Adrenal gland (tissue), 12 donors: ENCODE results near the gene MICAL3. TPM values are rescaled to one million over a fixed set of nuclear protein-coding genes. Genes with fewer than 3 reads are reported as not detected.

Source experiments
- DNase-seq, 7 donors: peaks; one replicate each; pipeline ENCODE4 v3.0.0-alpha.2; 2019 to 2020
- H3K27ac ChIP-seq, 5 donors: fragments of 200-600 bp; sonication (generic) in 4 of 5; 1 replicate in 3 of 5; 2 replicates in 2 of 5; pipeline versions ENCODE4 v1.5.1 to v1.8.0; 2016 to 2020; ENCODE audit warnings: mild to moderate bottlenecking in 1 of 5
- H3K27me3 ChIP-seq: fragments of 200-600 bp; 2 replicates; pipeline ENCODE4 v1.8.0; 2021
- H3K36me3 ChIP-seq, 2 donors: fragments of 200-600 bp; replicated peaks in 1 of 2; 1 replicate in 1 of 2; 2 replicates in 1 of 2; pipeline versions ENCODE4 v1.5.1 to v1.8.0; 2018 to 2022
- H3K4me1 ChIP-seq, 2 donors: fragments of 200-600 bp; replicated peaks in 1 of 2; 1 replicate in 1 of 2; 2 replicates in 1 of 2; pipeline versions ENCODE4 v1.5.1 to v1.8.0; 2018 to 2021
- H3K4me3 ChIP-seq, 4 donors: fragments of 200-600 bp; sonication (generic) in 3 of 4; one replicate each; pipeline ENCODE4 v1.5.1; 2016 to 2018
- H3K9me3 ChIP-seq, 3 donors: fragments of 200-600 bp; sonication (generic) in 1 of 3; replicated peaks in 1 of 3; 1 replicate in 2 of 3; 2 replicates in 1 of 3; pipeline versions ENCODE4 v1.5.1 to v1.8.0; 2016 to 2021
- CTCF ChIP-seq, 6 experiments: fragments of 450-650 bp in 4 of 6; fragments of 200-600 bp in 2 of 6; sonication (generic) in 1 of 6; IDR thresholded peaks; 1 replicate in 5 of 6; 2 replicates in 1 of 6; pipeline versions ENCODE4 v1.5.1 to v1.8.0; 2016 to 2021; ENCODE audit warnings: antibody characterized with exemption in 6 of 6, mild to moderate bottlenecking in 2 of 6, moderate library complexity in 1 of 6
- POLR2A ChIP-seq, 2 donors: fragments of 450-650 bp; IDR thresholded peaks; one replicate each; pipeline ENCODE4 v1.6.1; 2017; ENCODE audit warnings: antibody characterized with exemption in 2 of 2, mild to moderate bottlenecking in 2 of 2, moderate library complexity in 1 of 2
- WGBS, 4 donors: extraction: QIAGEN DNeasy Blood & Tissue Kit in 2 of 4; methylation state at CpG; one replicate each; pipeline versions ENCODE4 v1.1.5 to v1.1.7; 2013 to 2017; 5-methylcytosine and 5-hydroxymethylcytosine counted together
- intact Hi-C, 2 donors: fragments of 100-400 bp; cut with DNase I; formaldehyde crosslinking; loops; one replicate each; pipeline versions ENCODE4 v1.14.1 to v1.15.0; 2022 to 2023
- polyA plus RNA-seq, 3 donors: library from polyadenylated mRNA; stranded (reverse); fragments of 200-250 nt in 2 of 3; fragments of 350-450 nt in 1 of 3; fragmentation: Illumina TruSeq in 1 of 3; extraction: RNeasy Lipid Tissue Mini Kit (QIAGEN cat#74804) in 1 of 3; gene quantifications; one replicate each; pipeline ENCODE4 v1.2.3, GENCODE V29; 2013 to 2014
- total RNA-seq, 9 donors: library from RNA; depleted of rRNA in 4 of 9; stranded (reverse); fragments of >200 nt in 4 of 9; fragments of 120-200 nt in 1 of 9; fragmentation: NEBNext Ultra II Directional in 1 of 9; extraction: Animal tissue kit (Norgen Biotek cat#: 25700) in 1 of 9; gene quantifications; one replicate each; pipeline versions ENCODE4 v1.1.0 to v1.2.4, GENCODE V29; 2013 to 2023
- donor health status: healthy with polysubstance abuse.
- donor health status: Bipolar disorder and iron deficiency.
- donor health status: DM: yes; HTN: yes; CAD: no.
- donor health status: DM: no; HTN: no; CAD: no.
- donor health status: DM: no; HTN: no; CAD: no.
- donor health status: DM: yes; HTN: yes; CAD: no.

Gene MICAL3
- total and polyA plus RNA-seq, 12 donors: 10.9 to 82.6 (median 34.4) TPM

GRCh38 chr22:17742527-17742902 lies 281.8 kb downstream of the MICAL3 start:
- Histone ChIP-seq H3K4me3 (no peak overlapping the region), H3K9me3 (no peaks in the 10 kb centered on the region), H3K27ac (no peak overlapping the region), H3K27me3 (no peaks in the 10 kb centered on the region), H3K4me1 (peaks cover 0 to 3% of the 10 kb centered on the region in 2 donors), H3K36me3 (no peaks in the 10 kb centered on the region)
- TF ChIP-seq POLR2A (IDR thresholded peaks at IDR 0.05) (no peak), CTCF (IDR thresholded peaks at IDR 0.05) (peak; percentile 50 to 82 (median 66))
- 41 to 78% (median 46%) methylated on average over 4 to 9 of the region's 9 CpGs for WGBS, 4 donors
- peak; percentile 63 to 81 (median 68) for DNase-seq
- intact Hi-C loops: no loop called here

- no peaks in the 10 kb centered on the region for H3K9me3 ChIP-seq
- H3K27ac ChIP-seq: no peak overlapping the region
- no peaks in the 10 kb centered on the region for H3K36me3 ChIP-seq
- peaks cover 0 to 3% of the 10 kb centered on the region in 2 donors for H3K4me1 ChIP-seq
- no peaks in the 10 kb centered on the region for H3K27me3 ChIP-seq
- WGBS, 4 donors: 55 to 67% (median 56%) methylated on average over 11 to 18 of the region's 18 CpGs
- no peak overlapping the region for H3K4me3 ChIP-seq
- TF ChIP-seq POLR2A (IDR thresholded peaks at IDR 0.05) (no peak), CTCF (IDR thresholded peaks at IDR 0.05) (no peak)
- intact Hi-C loops: no loop called here
- DNase-seq: no peak
These were observed 282.4 kb downstream of the MICAL3 start for GRCh38 chr22:17741866-17742526.

GRCh38 chr22:17739196-17739975 lies 285.0 kb downstream of the MICAL3 start:
- Histone ChIP-seq H3K4me3 (no peak overlapping the region), H3K36me3 (peaks cover 0 to 8% of the 10 kb centered on the region in 2 donors), H3K27me3 (no peaks in the 10 kb centered on the region), H3K9me3 (no peaks in the 10 kb centered on the region), H3K27ac (no peak overlapping the region), H3K4me1 (peaks cover 0 to 3% of the 10 kb centered on the region in 2 donors)
- TF ChIP-seq POLR2A (IDR thresholded peaks at IDR 0.05) (no peak), CTCF (IDR thresholded peaks at IDR 0.05) (no peak)
- intact Hi-C loops: no loop called here
- WGBS, 4 donors: 81 to 91% (median 91%) methylated on average over 13 to 36 of the region's 36 CpGs
- no peak for DNase-seq

GRCh38 chr22:17738386-17739128 lies 285.8 kb downstream of the MICAL3 start:
- DNase-seq: no peak
- TF ChIP-seq CTCF (IDR thresholded peaks at IDR 0.05) (no peak), POLR2A (IDR thresholded peaks at IDR 0.05) (no peak)
- H3K4me3 ChIP-seq: no peak overlapping the region
- H3K36me3 ChIP-seq: peaks cover 0 to 17% of the 10 kb centered on the region in 2 donors
- no peaks in the 10 kb centered on the region for H3K9me3 ChIP-seq
- intact Hi-C loops: no loop called here
- H3K27me3 ChIP-seq: no peaks in the 10 kb centered on the region
- 90 to 96% (median 94%) methylated on average over 21 of the region's 21 CpGs for WGBS, 4 donors
- H3K4me1 ChIP-seq: peaks cover 0 to 3% of the 10 kb centered on the region in 2 donors
- no peak overlapping the region for H3K27ac ChIP-seq
